ENCODE measurements around the gene CUTA. TPM values are rescaled to one million over a fixed set of nuclear protein-coding genes. Genes with fewer than 3 reads are reported as not detected.

CUTA gene
- total RNA-seq, 1 experiment from 2014 or later, result 186 TPM

- peaks cover 11 to 28% of the 10 kb centered on the region in 2 experiments for H3K4me1 ChIP-seq (ENCODE audit: control insufficient read depth in 1 of 2, insufficient read depth in 2 of 2, low read length in 2 of 2)
- H4K20me1 ChIP-seq (ENCODE audit: insufficient read depth), result no peaks in the 10 kb centered on the region; the same call in 1 of the 2 replicates
- no peaks in the 10 kb centered on the region for H3K9me3 ChIP-seq (ENCODE audit: control insufficient read depth in 1 of 2, insufficient read depth in 1 of 2, low read depth in 1 of 2, low read length in 2 of 2)
- DNase-seq (ENCODE audit: low read depth, low spot score) (no peak), ATAC-seq (no peak)
- H3K4me2 ChIP-seq (ENCODE audit: low read length), result peak overlapping the region; percentile 79
- H3K4me3 ChIP-seq (replicated peaks in 1 of 2; ENCODE audit: low read depth in 1 of 2, low read length in 2 of 2), result peak overlapping the region; percentile 87 to 97
- peak overlapping the region; percentile 91 for H3K9ac ChIP-seq (ENCODE audit: low read length)
- no peaks in the 10 kb centered on the region for H3K27me3 ChIP-seq (ENCODE audit: insufficient read depth, low read length)
- no peak overlapping the region for H2AFZ ChIP-seq (ENCODE audit: low read depth, low read length, poor library complexity, severe bottlenecking)
- TF ChIP-seq EGR1 (IDR thresholded peaks at IDR 0.05; ENCODE audit: low read depth) (no peak), SP1 (IDR thresholded peaks at IDR 0.05; ENCODE audit: low read depth) (no peak), ZFX (IDR thresholded peaks at IDR 0.05) (no peak), SIN3A (IDR thresholded peaks at IDR 0.05; ENCODE audit: low read depth) (no peak), RAD21 (IDR thresholded peaks at IDR 0.05; ENCODE audit: low read depth) (no peak), EZH2 (IDR thresholded peaks at IDR 0.05) (no peak), CBX3 (IDR thresholded peaks at IDR 0.05; ENCODE audit: low read depth) (no peak), POLR2AphosphoS5 (IDR thresholded peaks at IDR 0.05; ENCODE audit: low read depth, low read length) (no peak), MAX (IDR thresholded peaks at IDR 0.05) (no peak)
- H3K27ac ChIP-seq (ENCODE audit: low read depth, low read length), result peak overlapping the region; percentile 87
- ChIA-PET CTCF (interaction anchor here (0.6 kb wide), 1 partner anchor 15 kb away, joined by 3 read pairs; no protein-coding TSS in a partner anchor), RAD21 (ENCODE audit: low non-redundant PET in 1 of 2, low total read pairs in 2 of 2, uncharacterized antibody in 2 of 2, unreplicated experiment in 2 of 2) (no interaction called here), POLR2A (no interaction called here)
- H3K36me3 ChIP-seq (ENCODE audit: control insufficient read depth in 1 of 2, insufficient read depth in 2 of 2, low read length in 2 of 2), result peaks cover 0 to 9% of the 10 kb centered on the region in 2 experiments; a peak in 1 of 4 replicates
- intact Hi-C loops (cut with micrococcal nuclease), result loop anchor here (5.0 kb wide), 1 partner anchor 105 kb away; the partner anchor contains the start of genes PFDN6 and WDR46
- no TSS peak for BruUV-seq (replicated peaks)
- no peaks in the 10 kb centered on the region for H3K9me2 ChIP-seq (ENCODE audit: insufficient read depth)
- peaks cover 58% of the 10 kb centered on the region for H3K79me2 ChIP-seq (ENCODE audit: insufficient read depth, low read length)
Observed at GRCh38 chr6:33392595-33392948, 25.3 kb downstream of the CUTA start.

GRCh38 chr6:33391922-33392594, 25.8 kb downstream of the CUTA start:
- ATAC-seq (peak; percentile 12), DNase-seq (ENCODE audit: low read depth, low spot score) (no peak)
- peaks cover 11 to 28% of the 10 kb centered on the region in 2 experiments for H3K4me1 ChIP-seq (ENCODE audit: control insufficient read depth in 1 of 2, insufficient read depth in 2 of 2, low read length in 2 of 2)
- H3K79me2 ChIP-seq (ENCODE audit: insufficient read depth, low read length), result peaks cover 53% of the 10 kb centered on the region
- peak overlapping the region; percentile 79 for H3K4me2 ChIP-seq (ENCODE audit: low read length)
- H3K27ac ChIP-seq (ENCODE audit: low read depth, low read length), result peak overlapping the region; percentile 87
- ChIA-PET POLR2A (no interaction called here), RAD21 (ENCODE audit: low non-redundant PET in 1 of 2, low total read pairs in 2 of 2, uncharacterized antibody in 2 of 2, unreplicated experiment in 2 of 2) (no interaction called here), CTCF (no interaction called here)
- no peak overlapping the region for H2AFZ ChIP-seq (ENCODE audit: low read depth, low read length, poor library complexity, severe bottlenecking)
- H3K27me3 ChIP-seq (ENCODE audit: insufficient read depth, low read length), result no peaks in the 10 kb centered on the region
- peak overlapping the region; percentile 91 for H3K9ac ChIP-seq (ENCODE audit: low read length)
- intact Hi-C loops (cut with micrococcal nuclease), result loop anchor here (1.0 to 5.0 kb wide), 2 partner anchors 18 to 105 kb away; partner anchors contain the start of genes PFDN6 and WDR46
- TSS peak; percentile 80 for BruUV-seq (replicated peaks)
- no peaks in the 10 kb centered on the region for H3K9me3 ChIP-seq (ENCODE audit: control insufficient read depth in 1 of 2, insufficient read depth in 1 of 2, low read depth in 1 of 2, low read length in 2 of 2)
- H3K36me3 ChIP-seq (ENCODE audit: control insufficient read depth in 1 of 2, insufficient read depth in 2 of 2, low read length in 2 of 2), result peaks cover 0 to 9% of the 10 kb centered on the region in 2 experiments; a peak in 1 of 4 replicates
- peak overlapping the region; percentile 87 to 97 for H3K4me3 ChIP-seq (replicated peaks in 1 of 2; ENCODE audit: low read depth in 1 of 2, low read length in 2 of 2)
- H3K9me2 ChIP-seq (ENCODE audit: insufficient read depth), result no peaks in the 10 kb centered on the region
- no peaks in the 10 kb centered on the region; the same call in 1 of the 2 replicates for H4K20me1 ChIP-seq (ENCODE audit: insufficient read depth)
- TF ChIP-seq ELF1 (IDR thresholded peaks at IDR 0.05; ENCODE audit: borderline replicate concordance, low read depth) (no peak), FOSL1 (IDR thresholded peaks at IDR 0.05; ENCODE audit: low read depth) (no peak), POLR2A (IDR thresholded peaks at IDR 0.05; ENCODE audit: borderline replicate concordance, extremely low read depth, insufficient read depth, insufficient read length) (peak; percentile 44), REST (IDR thresholded peaks at IDR 0.05; ENCODE audit: low read depth) (no peak), ZNF274 (IDR thresholded peaks at IDR 0.05; ENCODE audit: low read depth, low read length) (no peak), CTCF (IDR thresholded peaks at IDR 0.05 in 2 of 3, conservative IDR thresholded peaks at IDR 0.05 in 1 of 3; ENCODE audit: borderline replicate concordance in 1 of 3, insufficient read depth in 1 of 3, low read depth in 2 of 3, low read length in 2 of 3) (no peak), SIN3A (IDR thresholded peaks at IDR 0.05; ENCODE audit: low read depth) (peak; percentile 16; the same call in 1 of the 2 replicates), ZFX (IDR thresholded peaks at IDR 0.05) (no peak), EGR1 (IDR thresholded peaks at IDR 0.05; ENCODE audit: low read depth) (peak; percentile 38; the same call in 1 of the 2 replicates)
